ENCODE data around the gene WDR45.

WDR45 gene

DNA sequence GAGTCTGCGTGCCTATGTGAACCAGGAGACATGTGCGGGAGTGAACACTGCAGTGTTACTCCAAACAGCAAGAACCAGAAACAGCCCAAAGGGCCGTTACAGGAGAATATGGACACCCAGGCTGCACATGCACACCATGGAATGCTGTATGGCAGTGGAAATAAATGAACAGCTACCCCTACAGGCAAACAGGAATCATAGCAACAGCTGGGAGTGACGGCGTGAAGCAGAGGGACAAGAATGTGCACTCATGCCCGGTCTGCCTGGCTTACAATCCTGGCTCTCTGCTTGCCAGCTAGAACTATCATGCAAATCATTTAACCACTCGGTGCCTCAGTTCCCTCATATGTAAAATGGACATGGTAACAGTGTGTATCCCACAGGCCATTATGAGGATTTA, 27.2 kb upstream of the WDR45 start:
- Histone ChIP-seq H3K4me3 (ENCODE audit: low read length) (no peak overlapping the region), H3K27ac (ENCODE audit: low read depth, low read length) (no peak overlapping the region), H3K27me3 (ENCODE audit: insufficient read depth, low read length) (no peaks in the 10 kb centered on the region), H3K36me3 (ENCODE audit: insufficient read depth, low read length) (peaks cover 5% of the 10 kb centered on the region; the same call in 1 of the 2 replicates), H3K9me3 (ENCODE audit: insufficient read depth, low read depth, low read length) (no peaks in the 10 kb centered on the region), H3K9ac (ENCODE audit: low read depth, low read length) (no peak overlapping the region), H3K4me1 (ENCODE audit: insufficient read depth, low read length) (no peaks in the 10 kb centered on the region)
- 74% methylated on average over 5 of the region's 7 CpGs for WGBS

DNA sequence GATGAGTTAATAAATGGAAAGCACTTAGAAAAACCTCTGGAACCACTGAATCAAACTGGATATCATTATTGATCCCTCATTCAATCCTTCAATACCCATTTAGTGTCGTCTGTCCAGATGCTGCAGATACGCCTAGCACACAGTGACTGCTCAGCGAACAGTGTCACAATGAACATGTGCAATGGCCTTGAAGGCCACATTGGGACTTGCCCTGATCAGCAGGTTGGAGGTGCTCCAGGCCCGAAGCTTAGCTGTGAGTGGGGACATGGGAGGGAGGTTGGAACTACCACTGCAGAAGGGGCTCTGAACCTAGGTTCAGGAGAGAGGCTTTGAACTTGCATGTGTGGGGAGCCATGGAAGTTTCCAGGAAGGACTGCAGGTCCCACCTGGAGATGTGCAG, 26.6 kb upstream of the WDR45 start:
- Histone ChIP-seq H3K4me3 (ENCODE audit: low read length) (no peak overlapping the region), H3K36me3 (ENCODE audit: insufficient read depth, low read length) (peaks cover 4% of the 10 kb centered on the region; the same call in 1 of the 2 replicates), H3K4me1 (ENCODE audit: insufficient read depth, low read length) (no peaks in the 10 kb centered on the region), H3K27me3 (ENCODE audit: insufficient read depth, low read length) (no peaks in the 10 kb centered on the region), H3K9me3 (ENCODE audit: insufficient read depth, low read depth, low read length) (no peaks in the 10 kb centered on the region), H3K27ac (ENCODE audit: low read depth, low read length) (no peak overlapping the region), H3K9ac (ENCODE audit: low read depth, low read length) (no peak overlapping the region)
- WGBS, result 73% methylated on average over 4 of the region's 4 CpGs

DNA sequence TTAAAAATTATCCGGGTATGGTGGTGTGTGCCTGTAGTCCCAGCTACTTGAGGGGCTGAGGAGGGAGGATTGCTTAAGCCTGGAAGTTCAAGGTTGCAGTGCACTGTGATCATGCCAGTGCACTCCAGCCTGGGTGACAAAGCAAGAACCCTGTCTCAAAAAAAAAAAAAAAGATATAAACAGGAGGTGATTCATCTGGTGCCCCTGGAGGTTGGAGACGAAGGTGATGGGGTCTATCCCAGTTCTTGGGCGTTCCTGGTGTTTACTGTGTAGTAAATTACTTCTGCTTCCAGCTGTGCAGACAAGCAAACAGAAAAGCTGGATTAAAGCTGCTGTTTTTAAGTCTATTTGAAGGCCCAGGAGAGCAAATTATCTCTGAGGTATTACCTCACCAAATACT, 23.9 kb upstream of the WDR45 start:
- no peaks in the 10 kb centered on the region for H3K27me3 ChIP-seq (ENCODE audit: insufficient read depth, low read length)
- H3K9ac ChIP-seq (ENCODE audit: low read depth, low read length), result no peak overlapping the region
- no peaks in the 10 kb centered on the region for H3K36me3 ChIP-seq (ENCODE audit: insufficient read depth, low read length)
- no peak overlapping the region for H3K4me3 ChIP-seq (ENCODE audit: low read length)
- no peaks in the 10 kb centered on the region for H3K9me3 ChIP-seq (ENCODE audit: insufficient read depth, low read depth, low read length)
- 91% methylated on average over 3 of the region's 3 CpGs for WGBS
- H3K4me1 ChIP-seq (ENCODE audit: insufficient read depth, low read length), result no peaks in the 10 kb centered on the region
- H3K27ac ChIP-seq (ENCODE audit: low read depth, low read length), result no peak overlapping the region

DNA sequence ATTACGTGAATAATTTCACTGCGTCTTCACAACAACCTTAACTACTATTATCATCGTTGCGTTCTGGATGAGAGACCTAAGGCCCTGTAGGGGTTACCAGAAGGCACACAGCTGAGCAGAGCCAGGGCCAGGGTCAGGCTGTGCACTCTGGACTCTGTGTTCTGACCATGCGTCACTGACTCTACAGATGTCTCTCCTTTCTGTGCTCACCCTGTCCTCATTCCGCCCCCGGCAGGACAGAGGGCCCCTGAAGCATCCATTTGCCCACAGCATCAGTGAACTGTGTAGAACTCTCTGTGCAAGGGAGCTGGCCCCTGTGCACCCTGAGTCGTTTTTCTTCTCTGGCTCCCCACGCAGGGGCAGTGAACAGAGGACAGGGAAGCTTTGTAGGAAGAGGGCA, 22.5 kb upstream of the WDR45 start:
- WGBS, result 90% methylated on average over 9 of the region's 9 CpGs

DNA sequence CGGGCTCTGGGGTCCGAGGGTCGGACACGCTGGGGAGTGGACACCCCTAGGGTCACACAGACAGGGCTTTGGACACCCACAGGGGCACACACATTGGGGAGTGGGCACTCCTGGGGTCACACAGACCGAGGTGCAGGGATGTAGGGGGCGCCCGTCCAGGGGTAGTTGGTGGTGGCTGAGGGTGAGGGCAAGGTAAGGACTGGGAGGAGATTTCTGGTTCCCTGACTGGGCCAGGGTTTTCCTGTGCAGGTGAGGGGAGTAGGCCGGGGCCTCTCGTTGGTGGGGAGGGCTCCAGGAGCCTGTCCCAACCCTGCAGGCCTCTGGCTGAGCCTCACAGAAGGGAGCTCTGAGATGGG, 21.9 kb upstream of the WDR45 start:
- Histone ChIP-seq H3K4me1 (ENCODE audit: insufficient read depth, low read length) (no peaks in the 10 kb centered on the region), H3K27ac (ENCODE audit: low read depth, low read length) (no peak overlapping the region)

More for the DNA sequence above, 22.5 kb upstream of the WDR45 start:
- Histone ChIP-seq H3K9me3 (ENCODE audit: insufficient read depth, low read depth, low read length) (no peaks in the 10 kb centered on the region), H3K4me1 (ENCODE audit: insufficient read depth, low read length) (no peaks in the 10 kb centered on the region), H3K36me3 (ENCODE audit: insufficient read depth, low read length) (no peaks in the 10 kb centered on the region), H3K27me3 (ENCODE audit: insufficient read depth, low read length) (no peaks in the 10 kb centered on the region), H3K9ac (ENCODE audit: low read depth, low read length) (no peak overlapping the region), H3K4me3 (ENCODE audit: low read length) (peak overlapping the region; percentile 99), H3K27ac (ENCODE audit: low read depth, low read length) (no peak overlapping the region)

DNA sequence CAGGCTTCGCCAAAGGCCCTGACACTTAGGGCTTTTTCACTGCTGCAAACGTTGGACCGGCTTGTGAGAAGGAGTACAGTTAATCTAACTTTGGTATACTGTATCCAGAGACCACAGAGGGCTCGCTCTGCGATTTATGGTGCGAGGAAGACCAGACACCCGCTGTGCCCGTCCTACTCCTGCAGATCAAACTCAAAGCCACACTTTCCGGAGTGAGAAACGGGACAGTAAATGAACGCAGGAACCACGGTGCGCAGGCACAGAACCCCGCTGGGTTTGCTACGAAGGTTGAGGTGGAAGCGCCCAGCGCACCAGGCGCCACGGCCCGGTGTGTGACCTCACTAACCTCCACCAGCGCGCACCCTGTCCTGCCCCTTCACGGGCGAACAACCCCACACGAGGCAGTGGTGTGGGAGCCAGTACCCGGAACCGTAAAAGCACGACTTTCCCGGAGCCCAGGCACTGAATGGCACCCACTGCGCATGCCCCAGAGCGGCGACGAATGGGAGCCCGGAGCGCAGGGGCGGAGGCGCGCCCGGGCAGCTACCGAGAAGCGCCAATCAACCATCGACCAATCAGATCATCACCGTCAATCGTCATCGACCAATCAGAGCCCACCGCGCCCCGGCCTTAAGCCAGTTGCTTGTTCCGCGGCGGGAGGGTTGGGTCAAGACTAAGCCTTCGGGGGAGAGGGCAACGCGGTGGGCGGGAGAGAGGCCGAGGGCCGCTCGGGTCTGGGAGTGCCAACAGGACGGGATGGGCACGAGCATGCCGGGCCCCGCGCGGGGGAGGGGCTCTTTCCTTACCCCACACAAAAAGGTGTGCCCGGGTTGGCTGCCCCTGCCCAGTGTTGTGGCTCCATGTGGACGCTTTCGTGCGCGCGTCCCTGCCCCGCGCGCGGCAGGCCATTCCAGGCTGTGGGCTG, 21.3 kb upstream of the WDR45 start:
- no peaks in the 10 kb centered on the region for H3K27me3 ChIP-seq (ENCODE audit: insufficient read depth, low read length)
- no peak overlapping the region for H3K27ac ChIP-seq (ENCODE audit: low read depth, low read length)
- peak overlapping the region; percentile 99 for H3K4me3 ChIP-seq (ENCODE audit: low read length)
- peak overlapping the region; percentile 82 for H3K9ac ChIP-seq (ENCODE audit: low read depth, low read length)
- under 1% methylated on average over 69 of the region's 74 CpGs for WGBS
- H3K4me1 ChIP-seq (ENCODE audit: insufficient read depth, low read length), result no peaks in the 10 kb centered on the region
- H3K9me3 ChIP-seq (ENCODE audit: insufficient read depth, low read depth, low read length), result no peaks in the 10 kb centered on the region
- no peaks in the 10 kb centered on the region for H3K36me3 ChIP-seq (ENCODE audit: insufficient read depth, low read length)

More for the DNA sequence above, 21.9 kb upstream of the WDR45 start:
- no peaks in the 10 kb centered on the region for H3K36me3 ChIP-seq (ENCODE audit: insufficient read depth, low read length)
- WGBS, result 9% methylated on average over 9 of the region's 9 CpGs
- H3K4me3 ChIP-seq (ENCODE audit: low read length), result peak overlapping the region; percentile 99
- H3K9ac ChIP-seq (ENCODE audit: low read depth, low read length), result peak overlapping the region; percentile 49
- H3K27me3 ChIP-seq (ENCODE audit: insufficient read depth, low read length), result no peaks in the 10 kb centered on the region
- no peaks in the 10 kb centered on the region for H3K9me3 ChIP-seq (ENCODE audit: insufficient read depth, low read depth, low read length)

DNA sequence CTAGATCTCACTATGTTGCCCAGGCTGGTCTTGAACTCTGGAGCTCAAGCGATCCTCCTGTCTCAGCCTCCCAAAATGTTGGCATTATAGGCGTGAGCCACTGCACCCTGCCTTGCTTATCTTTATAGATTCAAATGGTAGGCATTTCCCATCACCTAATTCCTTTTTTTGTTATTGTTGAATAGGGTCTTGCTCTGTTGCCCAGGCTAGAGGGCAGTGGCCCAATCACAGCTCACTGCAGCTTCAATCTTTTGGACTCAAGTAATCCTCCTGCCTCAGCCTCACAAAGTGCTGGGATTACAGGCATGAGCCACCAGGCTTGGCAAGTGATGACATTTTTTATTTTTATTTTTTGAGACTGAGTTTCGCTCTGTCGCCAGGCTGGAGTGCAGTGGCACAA, 16.7 kb upstream of the WDR45 start:
- no peaks in the 10 kb centered on the region for H3K4me1 ChIP-seq (ENCODE audit: insufficient read depth, low read length)
- 91% methylated on average over 4 of the region's 4 CpGs for WGBS
- no peak overlapping the region for H3K9ac ChIP-seq (ENCODE audit: low read depth, low read length)
- no peaks in the 10 kb centered on the region for H3K36me3 ChIP-seq (ENCODE audit: insufficient read depth, low read length)
- no peak overlapping the region for H3K27ac ChIP-seq (ENCODE audit: low read depth, low read length)
- H3K9me3 ChIP-seq (ENCODE audit: insufficient read depth, low read depth, low read length), result no peaks in the 10 kb centered on the region
- H3K27me3 ChIP-seq (ENCODE audit: insufficient read depth, low read length), result no peaks in the 10 kb centered on the region
- H3K4me3 ChIP-seq (ENCODE audit: low read length), result no peak overlapping the region

DNA sequence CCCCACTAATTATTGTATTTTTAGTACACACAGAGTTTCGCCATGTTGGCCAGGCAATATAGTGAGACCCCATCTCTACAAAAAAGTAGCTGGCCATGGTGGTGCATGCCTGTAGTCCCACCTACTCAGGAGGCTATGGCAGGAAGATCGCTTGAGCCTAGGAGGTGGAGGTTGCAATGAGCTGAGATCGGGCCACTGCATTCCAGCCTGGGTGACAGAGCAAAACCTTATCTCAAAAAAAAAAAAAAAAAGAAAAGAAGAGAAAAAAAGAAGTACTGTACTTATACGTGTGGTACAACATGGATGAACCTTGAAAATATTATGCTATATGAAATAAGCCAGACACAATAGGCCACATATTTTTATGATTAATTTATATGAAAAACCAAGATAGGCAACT, 9.9 kb upstream of the WDR45 start:
- Histone ChIP-seq H3K9ac (ENCODE audit: low read depth, low read length) (no peak overlapping the region), H3K4me1 (ENCODE audit: insufficient read depth, low read length) (no peaks in the 10 kb centered on the region), H3K36me3 (ENCODE audit: insufficient read depth, low read length) (no peaks in the 10 kb centered on the region), H3K27ac (ENCODE audit: low read depth, low read length) (no peak overlapping the region), H3K9me3 (ENCODE audit: insufficient read depth, low read depth, low read length) (no peaks in the 10 kb centered on the region), H3K4me3 (ENCODE audit: low read length) (no peak overlapping the region), H3K27me3 (ENCODE audit: insufficient read depth, low read length) (no peaks in the 10 kb centered on the region)
- WGBS, result 100% methylated on average over 1 of the region's 4 CpGs

DNA sequence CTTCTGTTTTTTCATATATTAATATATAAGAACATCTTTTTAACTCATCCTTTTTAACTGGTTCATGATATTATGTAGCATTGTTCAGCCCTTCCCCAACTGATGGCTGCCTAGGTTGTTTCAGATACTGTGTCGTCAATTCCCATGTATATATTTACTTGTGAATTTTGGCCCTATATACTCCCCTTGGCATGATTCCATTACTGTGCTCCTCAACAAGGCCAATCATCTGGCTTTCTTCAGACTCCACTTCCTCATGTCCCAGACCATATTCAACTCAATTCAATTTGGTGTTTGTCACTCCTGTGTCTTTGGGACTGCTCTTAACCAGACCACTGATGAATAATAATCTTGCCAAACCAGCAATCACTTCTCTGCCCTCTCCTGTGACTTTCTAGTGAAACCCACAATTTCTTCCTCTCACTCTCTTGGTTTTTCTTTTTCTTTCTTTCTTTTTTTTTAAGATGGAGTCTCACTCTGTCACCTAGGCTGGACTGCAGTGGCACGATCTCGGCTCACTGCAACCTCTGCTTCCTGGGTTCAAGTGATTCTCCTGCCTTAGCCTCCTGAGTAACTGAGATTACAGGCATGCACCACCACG, 2.7 kb upstream of the WDR45 start:
- Histone ChIP-seq H3K9me3 (ENCODE audit: insufficient read depth, low read depth, low read length) (no peaks in the 10 kb centered on the region), H3K9ac (ENCODE audit: low read depth, low read length) (no peak overlapping the region), H3K27ac (ENCODE audit: low read depth, low read length) (no peak overlapping the region), H3K4me3 (ENCODE audit: low read length) (no peak overlapping the region), H3K4me1 (ENCODE audit: insufficient read depth, low read length) (no peaks in the 10 kb centered on the region), H3K27me3 (ENCODE audit: insufficient read depth, low read length) (no peaks in the 10 kb centered on the region), H3K36me3 (ENCODE audit: insufficient read depth, low read length) (peaks cover under 1% of the 10 kb centered on the region; the same call in 1 of the 2 replicates)
- 86% methylated on average over 3 of the region's 4 CpGs for WGBS

DNA sequence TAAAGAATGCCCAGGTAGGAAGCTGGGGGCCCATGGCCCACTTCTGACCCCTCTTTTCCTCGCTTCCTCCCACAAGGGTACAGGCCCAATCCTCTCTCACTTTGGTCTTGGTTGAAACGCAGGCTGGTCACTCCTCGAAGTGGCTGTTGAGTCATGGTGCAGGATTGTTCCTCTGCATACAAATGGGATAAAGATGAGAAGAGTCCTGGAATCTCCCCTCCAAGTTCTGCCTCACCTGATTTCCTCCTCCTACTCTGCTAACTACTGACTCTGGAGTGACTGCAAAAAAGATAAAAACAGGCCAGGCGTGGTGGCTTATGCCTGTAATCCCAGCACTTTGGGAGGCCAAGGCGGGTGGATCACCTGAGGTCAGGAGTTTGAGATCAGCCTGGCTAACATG, 1.7 kb downstream of the WDR45 start:
- H3K9me3 ChIP-seq (ENCODE audit: insufficient read depth, low read depth, low read length), result no peaks in the 10 kb centered on the region
- no peak overlapping the region for H3K4me3 ChIP-seq (ENCODE audit: low read length)

DNA sequence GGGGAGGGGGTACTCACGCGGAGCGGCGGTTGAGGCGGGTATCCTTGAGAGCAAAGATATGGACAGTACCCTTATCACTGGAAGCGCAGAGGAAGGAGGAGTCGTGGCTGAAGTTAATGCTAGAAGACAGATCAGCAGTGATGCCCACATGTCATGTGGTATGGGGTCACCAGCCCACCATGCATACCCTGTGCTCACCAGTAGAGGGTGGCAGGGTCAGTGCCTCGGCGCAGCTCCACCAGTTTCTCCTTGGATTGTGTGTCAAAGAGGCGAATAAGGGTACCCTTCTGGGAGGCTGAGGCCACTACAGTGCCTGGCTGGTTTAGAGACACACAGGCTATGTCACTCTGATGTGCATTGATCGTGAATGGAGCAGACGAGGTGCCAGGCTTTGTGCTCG, 4.3 kb downstream of the WDR45 start:
- no peaks in the 10 kb centered on the region for H3K9me3 ChIP-seq (ENCODE audit: insufficient read depth, low read depth, low read length)
- H3K27ac ChIP-seq (ENCODE audit: low read depth, low read length), result no peak overlapping the region
- no peaks in the 10 kb centered on the region for H3K27me3 ChIP-seq (ENCODE audit: insufficient read depth, low read length)
- H3K4me1 ChIP-seq (ENCODE audit: insufficient read depth, low read length), result no peaks in the 10 kb centered on the region
- no peak overlapping the region for H3K4me3 ChIP-seq (ENCODE audit: low read length)
- H3K9ac ChIP-seq (ENCODE audit: low read depth, low read length), result no peak overlapping the region
- 92% methylated on average over 12 of the region's 13 CpGs for WGBS
- peaks cover 6% of the 10 kb centered on the region; the same call in 1 of the 2 replicates for H3K36me3 ChIP-seq (ENCODE audit: insufficient read depth, low read length)

More for the DNA sequence above, 1.7 kb downstream of the WDR45 start:
- no peak overlapping the region for H3K27ac ChIP-seq (ENCODE audit: low read depth, low read length)
- peaks cover 6% of the 10 kb centered on the region; the same call in 1 of the 2 replicates for H3K36me3 ChIP-seq (ENCODE audit: insufficient read depth, low read length)
- H3K9ac ChIP-seq (ENCODE audit: low read depth, low read length), result no peak overlapping the region
- H3K4me1 ChIP-seq (ENCODE audit: insufficient read depth, low read length), result no peaks in the 10 kb centered on the region
- H3K27me3 ChIP-seq (ENCODE audit: insufficient read depth, low read length), result no peaks in the 10 kb centered on the region
- 80% methylated on average over 3 of the region's 5 CpGs for WGBS
